SK-N-SH (cell line): ENCODE results near the gene PZP. TPM values are rescaled to one million over a fixed set of nuclear protein-coding genes. Genes with fewer than 3 reads are reported as not detected.

Experiments
- CTCF ChIA-PET: fragments of 300-600, 350-600 bp; formaldehyde crosslinking; extraction: SDS; loops from one replicate; lab custom pipeline; 2021; lab: Yijun Ruan, JAX
- POLR2A ChIA-PET: fragments of 350-600 bp; sonication (Branson Sonifier 250); formaldehyde crosslinking; extraction: SDS; loops from one replicate; lab custom pipeline; 2020; ENCODE audit warnings: antibody characterized with exemption, inconsistent platforms; lab: Yijun Ruan, JAX
- DNase-seq: peaks from one replicate; pipeline ENCODE4 v3.0.0; 2012
- H2AFZ ChIP-seq: fragments of 200-600 bp; sonication (generic); 2 replicates; pipeline ENCODE4 v1.8.1; 2016; ENCODE audit warnings: antibody characterized with exemption, mild to moderate bottlenecking, low read depth
- H3F3A ChIP-seq: fragments of 200-600 bp; sonication (generic); replicated peaks from 2 replicates; pipeline ENCODE3; 2016; ENCODE audit warnings: antibody characterized with exemption, mild to moderate bottlenecking; ENCODE audit not compliant: insufficient read depth
- H3K27ac ChIP-seq, 2 experiments: fragments of 200-500 bp in 1 of 2; fragments of 200-600 bp in 1 of 2; sonication (Bioruptor generic) in 1 of 2; sonication (generic), shearing (Covaris generic) in 1 of 2; 2 replicates each; pipeline versions ENCODE4 v1.5.1 to v1.6.1; 2014 to 2016; ENCODE audit warnings: low read depth in 2 of 2, inconsistent platforms in 1 of 2, low read length in 1 of 2, mild to moderate bottlenecking in 1 of 2, mixed read lengths in 1 of 2
- H3K27me3 ChIP-seq: fragments of 200-600 bp; sonication (generic), shearing (Covaris generic); 2 replicates; pipeline ENCODE4 v1.6.1; 2016; ENCODE audit warnings: mixed run types; ENCODE audit not compliant: insufficient read depth
- H3K36me3 ChIP-seq, 2 experiments: fragments of 200-500 bp in 1 of 2; fragments of 200-600 bp in 1 of 2; sonication (Bioruptor generic) in 1 of 2; sonication (generic) in 1 of 2; replicated peaks in 1 of 2; 2 replicates each; pipeline versions ENCODE3 to v1.5.1; 2014 to 2016; ENCODE audit warnings: low read length in 1 of 2, mild to moderate bottlenecking in 1 of 2; ENCODE audit not compliant: insufficient read depth in 2 of 2, control insufficient read depth in 1 of 2
- H3K4me1 ChIP-seq, 2 experiments: fragments of 200-500 bp in 1 of 2; fragments of 200-600 bp in 1 of 2; sonication (Bioruptor generic) in 1 of 2; sonication (generic), shearing (Covaris generic) in 1 of 2; 2 replicates each; pipeline versions ENCODE4 v1.5.1 to v1.6.1; 2014 to 2016; ENCODE audit warnings: low read depth in 1 of 2, low read length in 1 of 2, mixed run types in 1 of 2; ENCODE audit not compliant: insufficient read depth in 2 of 2, control insufficient read depth in 1 of 2
- H3K4me2 ChIP-seq: fragments of 200-600 bp; sonication (generic), shearing (Covaris generic); 2 replicates; pipeline ENCODE4 v1.6.1; 2017; ENCODE audit warnings: mixed run types
- H3K4me3 ChIP-seq, 2 experiments: fragments of 200-500 bp in 1 of 2; fragments of 200-600 bp in 1 of 2; sonication (Bioruptor generic) in 1 of 2; sonication (generic), shearing (Covaris generic) in 1 of 2; 2 replicates each; pipeline versions ENCODE4 v1.5.1 to v1.8.1; 2014 to 2016; ENCODE audit warnings: low read depth in 2 of 2, inconsistent platforms in 1 of 2, low read length in 1 of 2, mild to moderate bottlenecking in 1 of 2, mixed read lengths in 1 of 2, moderate library complexity in 1 of 2
- H3K79me2 ChIP-seq: fragments of 200-600 bp; sonication (generic); 2 replicates; pipeline ENCODE4 v1.8.1; 2017; ENCODE audit warnings: mild to moderate bottlenecking; ENCODE audit not compliant: insufficient read depth
- H3K9ac ChIP-seq: fragments of 200-600 bp; sonication (generic); 2 replicates; pipeline ENCODE4 v1.6.1; 2017; ENCODE audit warnings: mixed run types
- H3K9me2 ChIP-seq: fragments of 200-600 bp; sonication (generic); 2 replicates; pipeline ENCODE4 v1.6.1; 2017; ENCODE audit warnings: mixed run types
- H3K9me3 ChIP-seq: fragments of 200-600 bp; sonication (generic); 2 replicates; pipeline ENCODE4 v1.6.1; 2017; ENCODE audit warnings: mixed run types, mild to moderate bottlenecking, moderate library complexity
- H4K20me1 ChIP-seq: fragments of 200-600 bp; sonication (generic); 2 replicates; pipeline ENCODE4 v1.6.1; 2017; ENCODE audit warnings: mild to moderate bottlenecking, mixed run types; ENCODE audit not compliant: insufficient read depth
- CHD2 ChIP-seq: fragments of 150-350 bp; IDR thresholded peaks from 2 replicates; pipeline ENCODE4 v1.6.1; 2018; ENCODE audit warnings: low read length; ENCODE audit not compliant: partially characterized antibody
- ELF1 ChIP-seq: IDR thresholded peaks from 2 replicates; pipeline ENCODE4 v1.4.0; 2012
- FOXM1 ChIP-seq: IDR thresholded peaks from 2 replicates; pipeline ENCODE4 v1.4.0; 2012; ENCODE audit warnings: low read depth, mild to moderate bottlenecking
- MEF2A ChIP-seq: IDR thresholded peaks from 2 replicates; pipeline ENCODE4 v1.4.0; 2012; ENCODE audit warnings: low read depth, borderline replicate concordance
- NFIC ChIP-seq: IDR thresholded peaks from 2 replicates; pipeline ENCODE4 v1.4.0; 2012; ENCODE audit warnings: borderline replicate concordance
- NRF1 ChIP-seq: IDR thresholded peaks from 2 replicates; pipeline ENCODE4 v1.6.1; 2012; ENCODE audit warnings: low read depth, mild to moderate bottlenecking, low read length
- POLR2AphosphoS5 ChIP-seq: IDR thresholded peaks from 2 replicates; pipeline ENCODE4 v1.6.1; 2012; ENCODE audit warnings: low read depth, low read length
- RFX5 ChIP-seq: IDR thresholded peaks from 2 replicates; pipeline ENCODE4 v1.6.1; 2012; ENCODE audit warnings: mild to moderate bottlenecking, improper control_type of control experiment, low read length
- SMC3 ChIP-seq: IDR thresholded peaks from 2 replicates; pipeline ENCODE4 v1.6.1; 2012; ENCODE audit warnings: low read depth, low read length, improper control_type of control experiment
- TAF1 ChIP-seq: IDR thresholded peaks from 2 replicates; pipeline ENCODE4 v1.6.1; 2012; ENCODE audit warnings: low read depth, mild to moderate bottlenecking, low read length, moderate library complexity, borderline replicate concordance
- TCF12 ChIP-seq: IDR thresholded peaks from 2 replicates; pipeline ENCODE4 v1.4.0; 2012
- TEAD4 ChIP-seq: IDR thresholded peaks from 2 replicates; pipeline ENCODE4 v1.4.0; 2012; ENCODE audit warnings: mild to moderate bottlenecking, borderline replicate concordance; ENCODE audit not compliant: insufficient read depth
- polyA plus RNA-seq, 3 experiments: library from polyadenylated mRNA; depleted of rRNA; stranded (reverse); fragments of >200 nt; gene quantifications; 2 replicates each; pipeline ENCODE4 v1.2.3, GENCODE V29; 2012
- TF ChIP-seq, protein P1 (sequence below): fragments of 200-600 bp; sonication (generic); IDR thresholded peaks from 2 replicates; pipeline ENCODE4 v1.6.1; 2017; ENCODE audit warnings: antibody characterized with exemption, mild to moderate bottlenecking, moderate library complexity
- TF ChIP-seq, protein P2 (sequence below): IDR thresholded peaks from 2 replicates; pipeline ENCODE4 v1.6.1; 2012; ENCODE audit warnings: mild to moderate bottlenecking, low read depth, low read length, moderate library complexity
- TF ChIP-seq, protein P3 (sequence below): IDR thresholded peaks from 2 replicates; pipeline ENCODE4 v1.4.0; 2012; ENCODE audit warnings: low read depth, borderline replicate concordance
- TF ChIP-seq, protein P4 (sequence below): fragments of 150-350 bp; IDR thresholded peaks from 2 replicates; pipeline ENCODE4 v1.6.1; 2017; ENCODE audit warnings: antibody characterized with exemption, low read length, low read depth, borderline replicate concordance

The PZP gene
- polyA plus RNA-seq, 1 of the 3 experiments (the other 2 are of a cell fraction): not detected

DNA sequence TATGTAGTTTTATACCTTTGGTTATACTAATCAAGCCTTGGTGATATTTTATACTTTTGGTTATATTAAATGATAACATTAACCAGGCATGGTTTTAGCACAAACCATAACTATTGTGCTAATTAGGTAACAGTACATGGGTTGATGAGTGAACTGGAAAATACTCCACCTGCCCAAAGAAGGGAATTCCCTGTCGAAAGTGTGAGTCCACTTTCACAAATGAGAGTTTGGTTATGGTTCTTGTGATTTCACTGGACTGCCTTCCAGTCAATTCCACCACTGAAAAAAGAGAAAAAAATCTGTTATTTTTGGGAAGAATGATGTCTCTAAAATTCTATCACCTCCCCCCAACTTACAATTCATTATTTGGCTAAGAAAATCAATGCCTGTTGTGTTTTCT is 102.1 kb downstream of the PZP start (continued):
- TF ChIP-seq, protein P1, sequence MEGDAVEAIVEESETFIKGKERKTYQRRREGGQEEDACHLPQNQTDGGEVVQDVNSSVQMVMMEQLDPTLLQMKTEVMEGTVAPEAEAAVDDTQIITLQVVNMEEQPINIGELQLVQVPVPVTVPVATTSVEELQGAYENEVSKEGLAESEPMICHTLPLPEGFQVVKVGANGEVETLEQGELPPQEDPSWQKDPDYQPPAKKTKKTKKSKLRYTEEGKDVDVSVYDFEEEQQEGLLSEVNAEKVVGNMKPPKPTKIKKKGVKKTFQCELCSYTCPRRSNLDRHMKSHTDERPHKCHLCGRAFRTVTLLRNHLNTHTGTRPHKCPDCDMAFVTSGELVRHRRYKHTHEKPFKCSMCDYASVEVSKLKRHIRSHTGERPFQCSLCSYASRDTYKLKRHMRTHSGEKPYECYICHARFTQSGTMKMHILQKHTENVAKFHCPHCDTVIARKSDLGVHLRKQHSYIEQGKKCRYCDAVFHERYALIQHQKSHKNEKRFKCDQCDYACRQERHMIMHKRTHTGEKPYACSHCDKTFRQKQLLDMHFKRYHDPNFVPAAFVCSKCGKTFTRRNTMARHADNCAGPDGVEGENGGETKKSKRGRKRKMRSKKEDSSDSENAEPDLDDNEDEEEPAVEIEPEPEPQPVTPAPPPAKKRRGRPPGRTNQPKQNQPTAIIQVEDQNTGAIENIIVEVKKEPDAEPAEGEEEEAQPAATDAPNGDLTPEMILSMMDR: no peak
- TF ChIP-seq POLR2AphosphoS5 (no peak), TCF12 (no peak), TAF1 (no peak), MEF2A (no peak), NFIC (no peak)
- TF ChIP-seq, protein P2, sequence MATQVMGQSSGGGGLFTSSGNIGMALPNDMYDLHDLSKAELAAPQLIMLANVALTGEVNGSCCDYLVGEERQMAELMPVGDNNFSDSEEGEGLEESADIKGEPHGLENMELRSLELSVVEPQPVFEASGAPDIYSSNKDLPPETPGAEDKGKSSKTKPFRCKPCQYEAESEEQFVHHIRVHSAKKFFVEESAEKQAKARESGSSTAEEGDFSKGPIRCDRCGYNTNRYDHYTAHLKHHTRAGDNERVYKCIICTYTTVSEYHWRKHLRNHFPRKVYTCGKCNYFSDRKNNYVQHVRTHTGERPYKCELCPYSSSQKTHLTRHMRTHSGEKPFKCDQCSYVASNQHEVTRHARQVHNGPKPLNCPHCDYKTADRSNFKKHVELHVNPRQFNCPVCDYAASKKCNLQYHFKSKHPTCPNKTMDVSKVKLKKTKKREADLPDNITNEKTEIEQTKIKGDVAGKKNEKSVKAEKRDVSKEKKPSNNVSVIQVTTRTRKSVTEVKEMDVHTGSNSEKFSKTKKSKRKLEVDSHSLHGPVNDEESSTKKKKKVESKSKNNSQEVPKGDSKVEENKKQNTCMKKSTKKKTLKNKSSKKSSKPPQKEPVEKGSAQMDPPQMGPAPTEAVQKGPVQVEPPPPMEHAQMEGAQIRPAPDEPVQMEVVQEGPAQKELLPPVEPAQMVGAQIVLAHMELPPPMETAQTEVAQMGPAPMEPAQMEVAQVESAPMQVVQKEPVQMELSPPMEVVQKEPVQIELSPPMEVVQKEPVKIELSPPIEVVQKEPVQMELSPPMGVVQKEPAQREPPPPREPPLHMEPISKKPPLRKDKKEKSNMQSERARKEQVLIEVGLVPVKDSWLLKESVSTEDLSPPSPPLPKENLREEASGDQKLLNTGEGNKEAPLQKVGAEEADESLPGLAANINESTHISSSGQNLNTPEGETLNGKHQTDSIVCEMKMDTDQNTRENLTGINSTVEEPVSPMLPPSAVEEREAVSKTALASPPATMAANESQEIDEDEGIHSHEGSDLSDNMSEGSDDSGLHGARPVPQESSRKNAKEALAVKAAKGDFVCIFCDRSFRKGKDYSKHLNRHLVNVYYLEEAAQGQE: no peak
- TF ChIP-seq, protein P3, sequence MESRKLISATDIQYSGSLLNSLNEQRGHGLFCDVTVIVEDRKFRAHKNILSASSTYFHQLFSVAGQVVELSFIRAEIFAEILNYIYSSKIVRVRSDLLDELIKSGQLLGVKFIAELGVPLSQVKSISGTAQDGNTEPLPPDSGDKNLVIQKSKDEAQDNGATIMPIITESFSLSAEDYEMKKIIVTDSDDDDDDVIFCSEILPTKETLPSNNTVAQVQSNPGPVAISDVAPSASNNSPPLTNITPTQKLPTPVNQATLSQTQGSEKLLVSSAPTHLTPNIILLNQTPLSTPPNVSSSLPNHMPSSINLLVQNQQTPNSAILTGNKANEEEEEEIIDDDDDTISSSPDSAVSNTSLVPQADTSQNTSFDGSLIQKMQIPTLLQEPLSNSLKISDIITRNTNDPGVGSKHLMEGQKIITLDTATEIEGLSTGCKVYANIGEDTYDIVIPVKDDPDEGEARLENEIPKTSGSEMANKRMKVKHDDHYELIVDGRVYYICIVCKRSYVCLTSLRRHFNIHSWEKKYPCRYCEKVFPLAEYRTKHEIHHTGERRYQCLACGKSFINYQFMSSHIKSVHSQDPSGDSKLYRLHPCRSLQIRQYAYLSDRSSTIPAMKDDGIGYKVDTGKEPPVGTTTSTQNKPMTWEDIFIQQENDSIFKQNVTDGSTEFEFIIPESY: no peak
- TF ChIP-seq, all 33 proteins: peak for 0

DNA sequence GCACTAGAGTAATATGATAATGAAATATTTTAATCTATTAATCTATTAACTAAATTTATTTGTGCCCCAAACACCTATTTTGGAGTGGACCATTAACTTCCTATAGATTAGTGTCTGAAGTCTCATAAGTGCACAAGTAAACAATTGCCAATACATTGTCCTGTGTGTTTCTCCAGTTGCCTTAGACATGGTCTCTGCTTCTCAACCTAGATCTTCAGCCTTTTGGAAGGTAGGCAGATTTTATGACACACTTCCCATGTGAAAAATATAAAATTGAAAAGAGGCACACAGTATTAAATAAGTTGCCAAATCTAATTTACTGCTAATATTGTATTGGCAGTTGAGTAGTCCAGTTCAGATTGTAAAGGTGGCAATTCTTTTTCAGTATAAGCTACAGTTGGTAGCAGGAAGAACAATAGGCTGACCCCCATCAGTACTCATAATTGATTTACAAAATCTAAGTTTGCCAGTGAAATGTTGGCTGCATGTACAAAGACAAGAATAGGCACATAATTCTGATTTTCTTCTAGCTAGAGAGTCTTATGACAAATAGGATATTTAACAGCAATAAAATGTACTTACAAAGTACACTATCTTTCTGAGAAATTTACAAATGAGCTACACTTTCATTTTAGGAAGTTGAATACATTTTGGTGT is 103.3 kb downstream of the PZP start:
- ChIA-PET CTCF (no interaction called here), POLR2A (no interaction called here)
- H2AFZ ChIP-seq: no peak overlapping the region

More for the DNA sequence above, 103.3 kb downstream of the PZP start:
- Histone ChIP-seq H4K20me1 (no peaks in the 10 kb centered on the region), H3K79me2 (no peaks in the 10 kb centered on the region), H3F3A (no peaks in the 10 kb centered on the region), H3K9me2 (no peaks in the 10 kb centered on the region), H3K9me3 (no peaks in the 10 kb centered on the region), H3K4me1 (no peaks in the 10 kb centered on the region), H3K9ac (no peak overlapping the region), H3K4me2 (no peak overlapping the region), H3K27me3 (no peaks in the 10 kb centered on the region), H3K27ac (no peak overlapping the region), H3K36me3 (no peaks in the 10 kb centered on the region), H3K4me3 (no peak overlapping the region)
- DNase-seq: no peak
- TF ChIP-seq, protein P1: no peak
- TF ChIP-seq ELF1 (no peak), TCF12 (no peak), NRF1 (no peak), SMC3 (no peak), FOXM1 (no peak), CHD2 (no peak), TEAD4 (no peak), RFX5 (no peak)
- TF ChIP-seq, protein P4, sequence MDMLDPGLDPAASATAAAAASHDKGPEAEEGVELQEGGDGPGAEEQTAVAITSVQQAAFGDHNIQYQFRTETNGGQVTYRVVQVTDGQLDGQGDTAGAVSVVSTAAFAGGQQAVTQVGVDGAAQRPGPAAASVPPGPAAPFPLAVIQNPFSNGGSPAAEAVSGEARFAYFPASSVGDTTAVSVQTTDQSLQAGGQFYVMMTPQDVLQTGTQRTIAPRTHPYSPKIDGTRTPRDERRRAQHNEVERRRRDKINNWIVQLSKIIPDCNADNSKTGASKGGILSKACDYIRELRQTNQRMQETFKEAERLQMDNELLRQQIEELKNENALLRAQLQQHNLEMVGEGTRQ: no peak
